Iris pigment epithelial cell (primary cell): ENCODE results near the gene SF3B6.

Source experiments
- DNase-seq: peaks from one replicate; pipeline ENCODE4 v3.0.0-alpha.2; 2011; ENCODE audit warnings: low read depth

The SF3B6 gene

GRCh38 chr2:24018241-24018640 lies 57.9 kb downstream of the SF3B6 start:
- no peak for DNase-seq

DNA sequence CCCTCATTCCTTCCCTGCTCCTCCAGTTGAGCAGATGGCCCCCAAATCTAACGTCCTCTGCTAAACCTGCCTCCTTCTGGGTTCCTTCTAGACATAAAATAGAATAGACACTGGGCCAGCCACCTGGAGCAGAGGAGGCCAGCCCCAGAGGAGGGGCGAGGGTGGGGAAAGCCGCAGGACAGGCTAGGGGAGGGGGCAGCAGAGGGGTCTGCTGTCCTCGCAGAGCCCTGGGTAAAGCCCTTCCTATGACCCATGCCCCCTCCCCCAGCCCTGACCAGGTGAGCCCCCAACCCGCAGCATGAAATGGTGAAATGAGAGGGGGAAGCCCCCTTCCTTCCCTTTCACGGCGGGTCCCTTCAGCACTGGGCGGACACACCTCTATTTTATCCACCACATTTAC lies 58.4 kb downstream of the SF3B6 start:
- DNase-seq = no peak
